Germinal center (tissue), 1 donor: ENCODE measurements around the gene ANXA11.
"Not testable (repeated sequence)": the region's sequence is repeated elsewhere in the genome, so short reads cannot be mapped to it uniquely, and the experiment has no call there.

Experiments used
- DNase-seq: peaks from one replicate; pipeline ENCODE4 v3.0.0; 2012; ENCODE audit warnings: mixed read lengths, low spot score

The ANXA11 gene

GRCh38 chr10:80205477-80206276 lies at the start of gene ANXA11:
Gene ANXA11, minus strand, starts transcription at chr10:80205537. Its CDS starts 32,676 bp downstream, at chr10:80172861.
- DNase-seq = peak; percentile 94

GRCh38 chr10:80254726-80255125 lies 49.4 kb upstream of the ANXA11 start:
- not testable (repeated sequence) for DNase-seq

- not testable (repeated sequence) for DNase-seq
Observed at GRCh38 chr10:80253963-80254271, 48.6 kb upstream of the ANXA11 start.

GRCh38 chr10:80253266-80253962 lies 48.1 kb upstream of the ANXA11 start:
- no peak for DNase-seq

GRCh38 chr10:80252296-80252887 lies 47.1 kb upstream of the ANXA11 start:
- DNase-seq = no peak

GRCh38 chr10:80251703-80252280 lies 46.5 kb upstream of the ANXA11 start:
- DNase-seq = not testable (repeated sequence)

- not testable (repeated sequence) for DNase-seq
Observed at GRCh38 chr10:80250399-80250798, 45.1 kb upstream of the ANXA11 start.

GRCh38 chr10:80249906-80250305 lies 44.6 kb upstream of the ANXA11 start:
- DNase-seq = not testable (repeated sequence)

- DNase-seq = not testable (repeated sequence)
Observed at GRCh38 chr10:80247611-80248010, 42.3 kb upstream of the ANXA11 start.

GRCh38 chr10:80244371-80244770 lies 39.0 kb upstream of the ANXA11 start:
- DNase-seq = not testable (repeated sequence)

GRCh38 chr10:80242341-80242740 lies 37.0 kb upstream of the ANXA11 start:
- DNase-seq = not testable (repeated sequence)

GRCh38 chr10:80236457-80236856 lies 31.1 kb upstream of the ANXA11 start:
- not testable (repeated sequence) for DNase-seq

- not testable (repeated sequence) for DNase-seq
Observed at GRCh38 chr10:80234331-80235235, 29.2 kb upstream of the ANXA11 start.

GRCh38 chr10:80233871-80234270 lies 28.5 kb upstream of the ANXA11 start:
- not testable (repeated sequence) for DNase-seq

GRCh38 chr10:80226723-80227122 lies 21.4 kb upstream of the ANXA11 start:
- DNase-seq = not testable (repeated sequence)

- DNase-seq = not testable (repeated sequence)
Observed at GRCh38 chr10:80223031-80223419, 17.7 kb upstream of the ANXA11 start.

GRCh38 chr10:80218878-80219277 lies 13.5 kb upstream of the ANXA11 start:
- not testable (repeated sequence) for DNase-seq

GRCh38 chr10:80214368-80214982 lies 9.1 kb upstream of the ANXA11 start:
- DNase-seq = not testable (repeated sequence)

GRCh38 chr10:80212535-80213115 lies 7.3 kb upstream of the ANXA11 start:
- DNase-seq = not testable (repeated sequence)

- DNase-seq = no peak
Observed at GRCh38 chr10:80211786-80212185, 6.4 kb upstream of the ANXA11 start.

- DNase-seq = no peak
Observed at GRCh38 chr10:80210259-80210658, 4.9 kb upstream of the ANXA11 start.
